Body of pancreas (tissue), 4 donors: ENCODE data around the gene CFLAR.

Source experiments
- CTCF ChIP-seq, 7 experiments: fragments of 450-650 bp in 4 of 7; fragments of 200-600 bp in 3 of 7; sonication (generic) in 3 of 7; IDR thresholded peaks; one replicate each; pipeline ENCODE4 v1.5.1; 2016 to 2019; ENCODE audit warnings: antibody characterized with exemption in 7 of 7
- POLR2A ChIP-seq, 3 donors: fragments of 450-650 bp; IDR thresholded peaks; one replicate each; pipeline ENCODE4 v1.6.1; 2016; ENCODE audit warnings: antibody characterized with exemption in 3 of 3, mild to moderate bottlenecking in 2 of 3

GRCh38 chr2:201116959-201117734 lies 1.2 kb downstream of the CFLAR start:
- TF ChIP-seq CTCF (IDR thresholded peaks at IDR 0.05) (peak in 6 of 7 experiments; percentile 18 to 74 (median 64)), POLR2A (IDR thresholded peaks at IDR 0.05) (peak; percentile 40 to 87 (median 80))
